IPS DF 6.9 (cell line): ENCODE measurements around the gene TNFRSF13B.

ENCODE experiments used
- DNase-seq: peaks from one replicate; pipeline ENCODE4 v3.0.0-alpha.2; 2013; ENCODE audit warnings: low read depth, low spot score
- H3K27ac ChIP-seq: one replicate; pipeline ENCODE4 v1.5.1; 2013; ENCODE audit warnings: low read length, control low read depth
- H3K27me3 ChIP-seq: 2 replicates; pipeline ENCODE4 v1.6.1; 2013; ENCODE audit warnings: mild to moderate bottlenecking, low read length; ENCODE audit not compliant: control insufficient read depth, insufficient read depth
- H3K36me3 ChIP-seq: 2 replicates; pipeline ENCODE4 v1.6.1; 2013; ENCODE audit warnings: low read length; ENCODE audit not compliant: control insufficient read depth, insufficient read depth
- H3K4me1 ChIP-seq: 2 replicates; pipeline ENCODE4 v1.6.1; 2013; ENCODE audit warnings: low read length; ENCODE audit not compliant: control insufficient read depth, insufficient read depth
- H3K4me3 ChIP-seq: 2 replicates; pipeline ENCODE4 v1.5.1; 2013; ENCODE audit warnings: mild to moderate bottlenecking, low read length
- H3K9me3 ChIP-seq: 2 replicates; pipeline ENCODE4 v1.6.1; 2013; ENCODE audit warnings: low read length, inconsistent platforms; ENCODE audit not compliant: control insufficient read depth, insufficient read depth
- WGBS: extraction: QIAGEN DNeasy Blood & Tissue Kit; methylation state at CpG from one replicate; pipeline ENCODE4 v1.1.7; 2013; ENCODE audit warnings: mixed read lengths, missing lambda C conversion rate; ENCODE audit not compliant: insufficient read length, insufficient coverage; 5-methylcytosine and 5-hydroxymethylcytosine counted together

TNFRSF13B gene

GRCh38 chr17:16950488-16950887 lies 21.4 kb downstream of the TNFRSF13B start:
- Histone ChIP-seq H3K36me3 (no peaks in the 10 kb centered on the region), H3K9me3 (no peaks in the 10 kb centered on the region), H3K4me3 (no peak overlapping the region), H3K27ac (no peak overlapping the region), H3K4me1 (no peaks in the 10 kb centered on the region), H3K27me3 (no peaks in the 10 kb centered on the region)
- no peak for DNase-seq
- no CpG with 5 or more reads among the region's 5 CpGs for WGBS

- Histone ChIP-seq H3K4me1 (no peaks in the 10 kb centered on the region), H3K9me3 (no peaks in the 10 kb centered on the region), H3K36me3 (no peaks in the 10 kb centered on the region), H3K27me3 (no peaks in the 10 kb centered on the region), H3K27ac (no peak overlapping the region), H3K4me3 (no peak overlapping the region)
- WGBS: no CpG with 5 or more reads among the region's 6 CpGs
- no peak for DNase-seq
These were observed 23.1 kb downstream of the TNFRSF13B start for GRCh38 chr17:16948587-16949376.

GRCh38 chr17:16947470-16947869 lies 24.4 kb downstream of the TNFRSF13B start:
- Histone ChIP-seq H3K27me3 (no peaks in the 10 kb centered on the region), H3K27ac (no peak overlapping the region), H3K9me3 (no peaks in the 10 kb centered on the region), H3K4me1 (no peaks in the 10 kb centered on the region), H3K4me3 (no peak overlapping the region), H3K36me3 (no peaks in the 10 kb centered on the region)
- WGBS: no CpG with 5 or more reads among the region's 3 CpGs
- no peak for DNase-seq

- H3K27me3 ChIP-seq: no peaks in the 10 kb centered on the region
- no peaks in the 10 kb centered on the region for H3K9me3 ChIP-seq
- H3K4me1 ChIP-seq: no peaks in the 10 kb centered on the region
- no peak overlapping the region for H3K27ac ChIP-seq
- H3K36me3 ChIP-seq: no peaks in the 10 kb centered on the region
- no peak for DNase-seq
- no CpG with 5 or more reads among the region's 10 CpGs for WGBS
- no peak overlapping the region for H3K4me3 ChIP-seq
These were observed 26.2 kb downstream of the TNFRSF13B start for GRCh38 chr17:16945663-16946218.

GRCh38 chr17:16945136-16945482 lies 26.8 kb downstream of the TNFRSF13B start:
- Histone ChIP-seq H3K27ac (no peak overlapping the region), H3K27me3 (no peaks in the 10 kb centered on the region), H3K36me3 (no peaks in the 10 kb centered on the region), H3K9me3 (no peaks in the 10 kb centered on the region), H3K4me3 (no peak overlapping the region), H3K4me1 (no peaks in the 10 kb centered on the region; the same call in 1 of the 2 replicates)
- DNase-seq: no peak
- no CpG with 5 or more reads among the region's 6 CpGs for WGBS

GRCh38 chr17:16944334-16945135 lies 27.4 kb downstream of the TNFRSF13B start:
- H3K36me3 ChIP-seq: no peaks in the 10 kb centered on the region
- H3K27ac ChIP-seq: no peak overlapping the region
- no peaks in the 10 kb centered on the region for H3K9me3 ChIP-seq
- DNase-seq: no peak
- no CpG with 5 or more reads among the region's 14 CpGs for WGBS
- H3K4me3 ChIP-seq: no peak overlapping the region
- no peaks in the 10 kb centered on the region; the same call in 1 of the 2 replicates for H3K4me1 ChIP-seq
- no peaks in the 10 kb centered on the region for H3K27me3 ChIP-seq

- Histone ChIP-seq H3K4me3 (no peak overlapping the region), H3K27me3 (no peaks in the 10 kb centered on the region), H3K4me1 (no peaks in the 10 kb centered on the region; the same call in 1 of the 2 replicates), H3K27ac (no peak overlapping the region), H3K9me3 (no peaks in the 10 kb centered on the region), H3K36me3 (no peaks in the 10 kb centered on the region)
- DNase-seq: no peak
- WGBS: no CpG with 5 or more reads among the region's 16 CpGs
These were observed 28.2 kb downstream of the TNFRSF13B start for GRCh38 chr17:16943541-16944333.

GRCh38 chr17:16943032-16943352 lies 28.9 kb downstream of the TNFRSF13B start:
- Histone ChIP-seq H3K4me1 (no peaks in the 10 kb centered on the region; the same call in 1 of the 2 replicates), H3K9me3 (no peaks in the 10 kb centered on the region), H3K27me3 (no peaks in the 10 kb centered on the region), H3K36me3 (no peaks in the 10 kb centered on the region), H3K27ac (no peak overlapping the region), H3K4me3 (no peak overlapping the region)
- DNase-seq: no peak
- WGBS: no CpG with 5 or more reads among the region's 3 CpGs

GRCh38 chr17:16942141-16943031 lies 29.5 kb downstream of the TNFRSF13B start:
- no CpG with 5 or more reads among the region's 21 CpGs for WGBS
- H3K4me1 ChIP-seq: no peaks in the 10 kb centered on the region; the same call in 1 of the 2 replicates

More at GRCh38 chr17:16942141-16943031, 29.5 kb downstream of the TNFRSF13B start:
- Histone ChIP-seq H3K27me3 (no peaks in the 10 kb centered on the region), H3K36me3 (no peaks in the 10 kb centered on the region), H3K9me3 (no peaks in the 10 kb centered on the region), H3K27ac (no peak overlapping the region), H3K4me3 (no peak overlapping the region)
- DNase-seq: no peak
